ENCODE results near the gene TMEM151B.

TMEM151B gene

GRCh38 chr6:44265722-44266233, 4.5 kb upstream of the TMEM151B start:
- no peak for DNase-seq

- no peak for DNase-seq
Observed at GRCh38 chr6:44266347-44266746, 3.9 kb upstream of the TMEM151B start.

GRCh38 chr6:44267252-44267651, 3.0 kb upstream of the TMEM151B start:
- DNase-seq, result no peak

- DNase-seq, result peak; percentile 65
Observed at GRCh38 chr6:44268095-44268628, 2.1 kb upstream of the TMEM151B start.

GRCh38 chr6:44269178-44269920, 901 bp upstream of the TMEM151B start:
- DNase-seq, result no peak

- DNase-seq, result no peak
Observed at GRCh38 chr6:44270526-44271405, 516 bp downstream of the TMEM151B start.

- DNase-seq, result no peak
Observed at GRCh38 chr6:44271406-44271723, 1.1 kb downstream of the TMEM151B start.

GRCh38 chr6:44271914-44272313, 1.7 kb downstream of the TMEM151B start:
- DNase-seq, result no peak

GRCh38 chr6:44272529-44272928, 2.3 kb downstream of the TMEM151B start:
- DNase-seq, result no peak

GRCh38 chr6:44272999-44273566, 2.8 kb downstream of the TMEM151B start:
- DNase-seq, result no peak

GRCh38 chr6:44273617-44274016, 3.4 kb downstream of the TMEM151B start:
- no peak for DNase-seq

- no peak for DNase-seq
Observed at GRCh38 chr6:44275271-44275748, 5.1 kb downstream of the TMEM151B start.

GRCh38 chr6:44275749-44276648, 5.7 kb downstream of the TMEM151B start:
- DNase-seq, result no peak

- DNase-seq, result no peak
Observed at GRCh38 chr6:44276667-44277640, 6.7 kb downstream of the TMEM151B start.

- DNase-seq, result no peak
Observed at GRCh38 chr6:44277763-44278162, 7.5 kb downstream of the TMEM151B start.

GRCh38 chr6:44278315-44278714, 8.1 kb downstream of the TMEM151B start:
- DNase-seq, result no peak

GRCh38 chr6:44278774-44279697, 8.8 kb downstream of the TMEM151B start:
- DNase-seq, result no peak

- no peak for DNase-seq
Observed at GRCh38 chr6:44284121-44284520, 13.9 kb downstream of the TMEM151B start.

GRCh38 chr6:44284867-44285266, 14.6 kb downstream of the TMEM151B start:
- no peak for DNase-seq
